ENCODE data around the gene MORN1. TPM values are rescaled to one million over a fixed set of nuclear protein-coding genes. Genes with fewer than 3 reads are reported as not detected.

MORN1 gene
- total RNA-seq, 4 donors from 2014 or later, result 5.0 to 14.6 (median 9.2) TPM

DNA sequence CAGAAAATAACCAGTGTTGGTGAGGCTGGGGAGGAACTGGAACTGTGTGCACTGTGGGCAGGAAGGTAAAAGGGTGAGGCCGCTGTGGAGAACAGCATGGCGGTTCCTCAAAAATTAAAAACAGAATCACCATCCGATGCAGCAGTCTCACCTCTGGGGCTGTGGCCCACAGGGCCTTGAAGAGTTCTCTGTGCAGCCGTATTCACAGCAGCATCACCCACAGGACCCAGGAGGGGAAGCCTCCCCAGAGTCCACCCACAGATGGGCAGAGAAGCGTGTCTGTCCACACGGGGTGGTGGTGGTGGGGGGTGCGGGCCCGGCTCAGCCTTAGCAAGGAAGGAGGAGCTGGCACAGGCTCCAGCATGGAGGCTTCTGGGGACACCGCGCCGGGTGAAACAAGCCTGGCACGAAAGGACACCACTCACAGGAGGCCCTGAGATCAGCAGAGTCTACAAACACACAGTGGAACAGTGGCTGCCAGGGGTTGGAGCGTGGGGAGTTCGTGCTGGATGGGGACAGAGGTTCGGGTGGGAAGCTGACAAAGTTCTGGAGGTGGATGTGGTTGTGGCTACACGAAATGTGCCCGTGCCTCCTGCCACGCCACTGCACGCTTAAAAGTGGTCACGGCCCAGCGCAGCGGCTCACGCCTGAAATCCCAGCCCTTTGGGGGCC lies 11.5 kb downstream of the MORN1 start:
- Histone ChIP-seq H3K27me3 (no peaks in the 10 kb centered on the region), H3K27ac (no peak overlapping the region), H3K4me3 (no peak overlapping the region), H3K4me1 (peaks cover 0 to 18% (median 5%) of the 10 kb centered on the region in 3 donors), H3K36me3 (peaks cover 0 to 3% of the 10 kb centered on the region in 2 donors), H3K9me3 (no peaks in the 10 kb centered on the region)
- WGBS, 2 donors (ENCODE audit: low coverage in 1 of 2), result 90 to 91% methylated on average over 14 to 19 of the region's 23 CpGs
- ATAC-seq, result no peak
- no peak for TF ChIP-seq POLR2AphosphoS5 (IDR thresholded peaks at IDR 0.05)
- no peak for TF ChIP-seq EP300 (IDR thresholded peaks at IDR 0.05)
- no peak for TF ChIP-seq POLR2A (IDR thresholded peaks at IDR 0.05)
- TF ChIP-seq CTCF (IDR thresholded peaks at IDR 0.05), result no peak

DNA sequence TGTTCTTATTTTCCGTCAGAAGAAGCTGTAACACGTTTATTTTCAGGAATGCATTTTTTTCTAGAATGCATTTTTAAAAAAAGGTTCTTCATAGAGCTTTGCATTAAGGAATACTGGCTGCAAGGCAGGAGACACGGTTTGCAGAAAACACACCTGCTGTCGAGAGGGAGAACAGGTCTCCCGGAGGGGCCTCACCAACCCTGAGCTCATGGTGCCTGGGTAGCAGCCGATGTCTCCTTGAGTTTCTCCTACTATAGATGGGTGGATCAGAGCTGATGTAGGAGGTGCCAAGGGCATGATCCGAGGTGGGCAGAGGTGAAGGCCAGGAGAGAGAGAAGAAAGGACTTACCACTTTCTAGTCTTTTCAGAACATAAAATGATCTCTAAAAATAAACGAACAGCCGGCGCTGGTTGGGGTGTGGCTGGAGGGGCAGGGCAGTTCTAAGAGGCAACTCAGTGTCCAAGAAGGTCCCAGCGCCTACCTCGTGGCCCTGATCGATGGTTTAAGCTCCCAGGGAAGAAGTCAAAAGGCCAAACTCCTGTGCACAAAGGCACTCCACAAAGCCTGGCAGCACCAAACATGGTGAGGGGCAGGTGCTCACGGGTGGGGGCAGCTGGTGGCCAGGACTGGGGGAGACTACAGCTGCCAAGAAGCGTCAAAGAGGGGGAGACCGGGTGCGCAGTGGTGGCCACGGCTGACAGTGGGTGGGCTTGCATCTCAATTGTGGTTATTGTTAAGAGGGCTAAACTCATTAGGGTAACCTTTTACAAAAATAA lies 12.2 kb downstream of the MORN1 start:
- no peaks in the 10 kb centered on the region for H3K9me3 ChIP-seq
- H3K36me3 ChIP-seq, result peaks cover 0 to 3% of the 10 kb centered on the region in 2 donors
- TF ChIP-seq CTCF (IDR thresholded peaks at IDR 0.05) (no peak), POLR2A (IDR thresholded peaks at IDR 0.05) (no peak), EP300 (IDR thresholded peaks at IDR 0.05) (no peak), POLR2AphosphoS5 (IDR thresholded peaks at IDR 0.05) (no peak)
- 80 to 85% methylated on average over 12 to 14 of the region's 18 CpGs for WGBS, 2 donors (ENCODE audit: low coverage in 1 of 2)
- H3K27ac ChIP-seq, result no peak overlapping the region
- no peak overlapping the region for H3K4me3 ChIP-seq
- H3K4me1 ChIP-seq, result peaks cover 0 to 18% (median 5%) of the 10 kb centered on the region in 3 donors
- no peaks in the 10 kb centered on the region for H3K27me3 ChIP-seq
- ATAC-seq, result no peak

- H3K36me3 ChIP-seq, result peaks cover 0 to 4% of the 10 kb centered on the region in 2 donors
- H3K4me3 ChIP-seq, result no peak overlapping the region
- H3K9me3 ChIP-seq, result no peaks in the 10 kb centered on the region
- TF ChIP-seq EP300 (IDR thresholded peaks at IDR 0.05) (no peak), POLR2A (IDR thresholded peaks at IDR 0.05) (no peak), CTCF (IDR thresholded peaks at IDR 0.05) (no peak), POLR2AphosphoS5 (IDR thresholded peaks at IDR 0.05) (no peak)
- H3K27me3 ChIP-seq, result no peaks in the 10 kb centered on the region
- peaks cover 0 to 18% (median 5%) of the 10 kb centered on the region in 3 donors for H3K4me1 ChIP-seq
- H3K27ac ChIP-seq, result no peak overlapping the region
- WGBS, 2 donors (ENCODE audit: low coverage in 1 of 2), result no CpG with 5 or more reads among the region's 24 CpGs
- ATAC-seq, result no peak
These were observed 12.9 kb downstream of the MORN1 start for GRCh38 chr1:2378441-2378851.

- Histone ChIP-seq H3K36me3 (peaks cover 0 to 8% of the 10 kb centered on the region in 2 donors), H3K4me3 (no peak overlapping the region), H3K9me3 (no peaks in the 10 kb centered on the region), H3K27me3 (no peaks in the 10 kb centered on the region), H3K4me1 (peaks cover 0 to 18% (median 5%) of the 10 kb centered on the region in 3 donors), H3K27ac (no peak overlapping the region)
- TF ChIP-seq CTCF (IDR thresholded peaks at IDR 0.05) (no peak), EP300 (IDR thresholded peaks at IDR 0.05) (no peak), POLR2A (IDR thresholded peaks at IDR 0.05) (no peak), POLR2AphosphoS5 (IDR thresholded peaks at IDR 0.05) (no peak)
- WGBS, 2 donors (ENCODE audit: low coverage in 1 of 2), result 80% methylated on average over 2 of the region's 16 CpGs; no CpG with 5 or more reads in 1 of the 2 donors
- ATAC-seq, result no peak
These were observed 13.5 kb downstream of the MORN1 start for GRCh38 chr1:2377751-2378440.

All from gastroesophageal sphincter (tissue), 4 donors.